ENCODE measurements around the gene MCF2L. TPM values are rescaled to one million over a fixed set of nuclear protein-coding genes. Genes with fewer than 3 reads are reported as not detected.
A peak's percentile ranks its signal among the peaks of the same experiment; 100 is the strongest.

MCF2L gene
- total RNA-seq, 1 experiment from 2014 or later, result 9.5 TPM

- ChIA-PET CTCF (no interaction called here), POLR2A (ENCODE audit: low non-redundant PET) (no interaction called here)
- Histone ChIP-seq H3K9me3 (ENCODE audit: low read depth, low read length, poor library complexity, severe bottlenecking) (no peaks in the 10 kb centered on the region), H3K27ac (ENCODE audit: low read depth, low read length, poor library complexity, severe bottlenecking) (no peak overlapping the region), H3K27me3 (replicated peaks; ENCODE audit: insufficient read depth, low read depth, low read length, poor library complexity) (peaks cover 70% of the 10 kb centered on the region), H3K4me3 (ENCODE audit: low read depth, low read length, poor library complexity, severe bottlenecking) (peak overlapping the region; percentile 40), H3K4me1 (ENCODE audit: insufficient read depth, low read length, poor library complexity, severe bottlenecking) (no peaks in the 10 kb centered on the region), H3K36me3 (ENCODE audit: insufficient read depth, low read length, poor library complexity, severe bottlenecking) (no peaks in the 10 kb centered on the region)
- no peak for DNase-seq (ENCODE audit: low spot score)
- BruUV-seq (replicated peaks), result no TSS peak
- TF ChIP-seq EZH2 (IDR thresholded peaks at IDR 0.05; ENCODE audit: borderline replicate concordance, low read depth, low read length, poor library complexity, severe bottlenecking) (no peak), CTCF (conservative IDR thresholded peaks at IDR 0.05; ENCODE audit: low read depth, low read length) (no peak)
- intact Hi-C loops (cut with micrococcal nuclease; ENCODE audit: unreplicated experiment), result no loop called here
These were observed 77.3 kb downstream of the MCF2L start for GRCh38 chr13:113046128-113046882.

GRCh38 chr13:113046883-113047244 is 77.8 kb downstream of the MCF2L start:
- Histone ChIP-seq H3K4me1 (ENCODE audit: insufficient read depth, low read length, poor library complexity, severe bottlenecking) (no peaks in the 10 kb centered on the region), H3K27ac (ENCODE audit: low read depth, low read length, poor library complexity, severe bottlenecking) (no peak overlapping the region), H3K4me3 (ENCODE audit: low read depth, low read length, poor library complexity, severe bottlenecking) (no peak overlapping the region), H3K9me3 (ENCODE audit: low read depth, low read length, poor library complexity, severe bottlenecking) (no peaks in the 10 kb centered on the region), H3K36me3 (ENCODE audit: insufficient read depth, low read length, poor library complexity, severe bottlenecking) (no peaks in the 10 kb centered on the region), H3K27me3 (replicated peaks; ENCODE audit: insufficient read depth, low read depth, low read length, poor library complexity) (peaks cover 74% of the 10 kb centered on the region)
- TF ChIP-seq CTCF (conservative IDR thresholded peaks at IDR 0.05; ENCODE audit: low read depth, low read length), result no peak
- TF ChIP-seq EZH2 (IDR thresholded peaks at IDR 0.05; ENCODE audit: borderline replicate concordance, low read depth, low read length, poor library complexity, severe bottlenecking), result no peak
- ChIA-PET CTCF (no interaction called here), POLR2A (ENCODE audit: low non-redundant PET) (no interaction called here)
- no peak for DNase-seq (ENCODE audit: low spot score)
- intact Hi-C loops (cut with micrococcal nuclease; ENCODE audit: unreplicated experiment), result no loop called here
- BruUV-seq (replicated peaks), result no TSS peak

- ChIA-PET POLR2A (ENCODE audit: low non-redundant PET) (no interaction called here), CTCF (no interaction called here)
- intact Hi-C loops (cut with micrococcal nuclease; ENCODE audit: unreplicated experiment), result no loop called here
- Histone ChIP-seq H3K9me3 (ENCODE audit: low read depth, low read length, poor library complexity, severe bottlenecking) (no peaks in the 10 kb centered on the region), H3K4me3 (ENCODE audit: low read depth, low read length, poor library complexity, severe bottlenecking) (no peak overlapping the region), H3K4me1 (ENCODE audit: insufficient read depth, low read length, poor library complexity, severe bottlenecking) (no peaks in the 10 kb centered on the region), H3K27ac (ENCODE audit: low read depth, low read length, poor library complexity, severe bottlenecking) (no peak overlapping the region), H3K36me3 (ENCODE audit: insufficient read depth, low read length, poor library complexity, severe bottlenecking) (no peaks in the 10 kb centered on the region), H3K27me3 (replicated peaks; ENCODE audit: insufficient read depth, low read depth, low read length, poor library complexity) (peaks cover 75% of the 10 kb centered on the region)
- no peak for DNase-seq (ENCODE audit: low spot score)
- no TSS peak for BruUV-seq (replicated peaks)
- TF ChIP-seq EZH2 (IDR thresholded peaks at IDR 0.05; ENCODE audit: borderline replicate concordance, low read depth, low read length, poor library complexity, severe bottlenecking) (no peak), CTCF (conservative IDR thresholded peaks at IDR 0.05; ENCODE audit: low read depth, low read length) (no peak)
These were observed 78.6 kb downstream of the MCF2L start for GRCh38 chr13:113047587-113047986.
